ENCODE results near the gene GKN1.

Gene GKN1

DNA sequence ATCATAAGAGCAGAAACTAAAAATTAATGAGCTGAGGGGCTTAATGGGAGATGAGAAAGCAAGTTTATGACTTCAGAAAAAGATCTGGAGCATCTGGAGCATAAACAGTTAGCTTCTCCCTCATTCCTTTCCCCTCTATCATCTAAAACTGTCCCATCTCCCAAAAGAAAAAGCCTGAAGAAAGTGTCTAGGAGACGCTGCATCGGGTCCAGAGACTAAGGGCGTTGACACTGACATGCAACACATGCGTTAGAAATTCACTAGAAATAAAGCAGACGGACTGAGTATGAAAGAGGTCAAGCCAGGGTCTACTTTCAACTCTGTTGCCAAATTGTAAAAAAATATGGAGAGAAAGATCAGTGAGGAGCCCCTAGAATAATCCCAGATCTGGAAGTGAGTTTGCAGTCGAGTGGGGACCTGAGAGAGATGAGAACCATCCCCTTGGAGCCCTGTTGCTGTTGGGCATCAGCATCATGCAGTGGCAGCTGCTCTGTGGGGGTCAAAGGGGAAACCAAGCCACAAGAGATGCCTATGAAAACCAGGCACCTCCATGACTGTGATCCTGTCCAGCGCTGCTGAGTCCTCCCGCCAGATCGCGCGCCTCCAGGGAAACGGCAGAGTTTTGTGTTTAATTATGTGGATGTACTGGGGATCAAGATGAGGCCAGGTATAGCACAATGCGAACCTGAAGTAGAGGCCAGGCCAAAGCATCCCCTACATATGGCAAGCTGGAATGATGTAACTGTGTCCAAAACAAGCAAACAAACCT, 52.4 kb downstream of the GKN1 start:
- H3K27me3 ChIP-seq: peaks cover 31% of the 10 kb centered on the region
- TF ChIP-seq, protein P1, sequence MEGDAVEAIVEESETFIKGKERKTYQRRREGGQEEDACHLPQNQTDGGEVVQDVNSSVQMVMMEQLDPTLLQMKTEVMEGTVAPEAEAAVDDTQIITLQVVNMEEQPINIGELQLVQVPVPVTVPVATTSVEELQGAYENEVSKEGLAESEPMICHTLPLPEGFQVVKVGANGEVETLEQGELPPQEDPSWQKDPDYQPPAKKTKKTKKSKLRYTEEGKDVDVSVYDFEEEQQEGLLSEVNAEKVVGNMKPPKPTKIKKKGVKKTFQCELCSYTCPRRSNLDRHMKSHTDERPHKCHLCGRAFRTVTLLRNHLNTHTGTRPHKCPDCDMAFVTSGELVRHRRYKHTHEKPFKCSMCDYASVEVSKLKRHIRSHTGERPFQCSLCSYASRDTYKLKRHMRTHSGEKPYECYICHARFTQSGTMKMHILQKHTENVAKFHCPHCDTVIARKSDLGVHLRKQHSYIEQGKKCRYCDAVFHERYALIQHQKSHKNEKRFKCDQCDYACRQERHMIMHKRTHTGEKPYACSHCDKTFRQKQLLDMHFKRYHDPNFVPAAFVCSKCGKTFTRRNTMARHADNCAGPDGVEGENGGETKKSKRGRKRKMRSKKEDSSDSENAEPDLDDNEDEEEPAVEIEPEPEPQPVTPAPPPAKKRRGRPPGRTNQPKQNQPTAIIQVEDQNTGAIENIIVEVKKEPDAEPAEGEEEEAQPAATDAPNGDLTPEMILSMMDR (IDR thresholded peaks at IDR 0.05): no peak
- no peaks in the 10 kb centered on the region for H3K4me1 ChIP-seq (ENCODE audit: control insufficient read depth in 1 of 2, insufficient read depth in 1 of 2, low read depth in 1 of 2, low read length in 1 of 2)
- H3K9me3 ChIP-seq: no peaks in the 10 kb centered on the region
- no peak overlapping the region for H3K27ac ChIP-seq
- H3K36me3 ChIP-seq: no peaks in the 10 kb centered on the region
- H3K4me3 ChIP-seq (ENCODE audit: low read depth in 1 of 2, low read length in 1 of 2): no peak overlapping the region
